ENCODE results near the gene C11orf87.

DNA sequence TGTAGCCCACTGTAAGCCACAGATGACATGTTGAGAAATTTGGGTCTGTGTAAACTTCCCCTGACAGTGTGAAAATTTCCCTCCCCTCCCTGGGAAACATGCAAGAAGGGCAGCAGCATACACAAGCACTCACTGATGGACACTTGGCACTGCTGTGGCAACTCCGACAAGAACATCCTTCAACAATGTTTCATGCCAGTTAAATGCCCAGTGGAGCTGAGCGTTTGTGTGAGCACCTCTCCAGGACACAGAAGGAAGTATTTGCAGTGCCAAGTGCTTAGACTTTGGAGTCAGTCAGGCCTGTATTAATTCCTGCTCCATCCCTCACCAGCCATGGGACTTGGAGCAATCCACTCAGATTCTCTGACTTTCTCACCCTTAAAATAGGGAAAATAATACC lies 17.7 kb downstream of the C11orf87 start:
- TF ChIP-seq, protein P1, sequence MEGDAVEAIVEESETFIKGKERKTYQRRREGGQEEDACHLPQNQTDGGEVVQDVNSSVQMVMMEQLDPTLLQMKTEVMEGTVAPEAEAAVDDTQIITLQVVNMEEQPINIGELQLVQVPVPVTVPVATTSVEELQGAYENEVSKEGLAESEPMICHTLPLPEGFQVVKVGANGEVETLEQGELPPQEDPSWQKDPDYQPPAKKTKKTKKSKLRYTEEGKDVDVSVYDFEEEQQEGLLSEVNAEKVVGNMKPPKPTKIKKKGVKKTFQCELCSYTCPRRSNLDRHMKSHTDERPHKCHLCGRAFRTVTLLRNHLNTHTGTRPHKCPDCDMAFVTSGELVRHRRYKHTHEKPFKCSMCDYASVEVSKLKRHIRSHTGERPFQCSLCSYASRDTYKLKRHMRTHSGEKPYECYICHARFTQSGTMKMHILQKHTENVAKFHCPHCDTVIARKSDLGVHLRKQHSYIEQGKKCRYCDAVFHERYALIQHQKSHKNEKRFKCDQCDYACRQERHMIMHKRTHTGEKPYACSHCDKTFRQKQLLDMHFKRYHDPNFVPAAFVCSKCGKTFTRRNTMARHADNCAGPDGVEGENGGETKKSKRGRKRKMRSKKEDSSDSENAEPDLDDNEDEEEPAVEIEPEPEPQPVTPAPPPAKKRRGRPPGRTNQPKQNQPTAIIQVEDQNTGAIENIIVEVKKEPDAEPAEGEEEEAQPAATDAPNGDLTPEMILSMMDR (IDR thresholded peaks at IDR 0.05 in 2 of 3, conservative IDR thresholded peaks at IDR 0.05 in 1 of 3; ENCODE audit: control insufficient read depth in 2 of 3, extremely low read depth in 1 of 3, insufficient read depth in 1 of 3, low read depth in 3 of 3, low read length in 3 of 3), result no peak
- no peak for TF ChIP-seq JUND (IDR thresholded peaks at IDR 0.05; ENCODE audit: low read depth, low read length)
- TF ChIP-seq ESRRA (IDR thresholded peaks at IDR 0.05; ENCODE audit: low read length), result no peak
- no peak for TF ChIP-seq EZH2 (IDR thresholded peaks at IDR 0.05; ENCODE audit: borderline replicate concordance, control insufficient read depth, low read depth, low read length)
- no peak for TF ChIP-seq ZNF274 (IDR thresholded peaks at IDR 0.05; ENCODE audit: insufficient read depth, insufficient read length)
- no peak for TF ChIP-seq HDAC2 (IDR thresholded peaks at IDR 0.05)
- TF ChIP-seq POLR2A (IDR thresholded peaks at IDR 0.05; ENCODE audit: low read depth, low read length), result no peak
- TF ChIP-seq, protein P2, sequence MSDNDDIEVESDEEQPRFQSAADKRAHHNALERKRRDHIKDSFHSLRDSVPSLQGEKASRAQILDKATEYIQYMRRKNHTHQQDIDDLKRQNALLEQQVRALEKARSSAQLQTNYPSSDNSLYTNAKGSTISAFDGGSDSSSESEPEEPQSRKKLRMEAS (IDR thresholded peaks at IDR 0.05; ENCODE audit: low read depth, low read length), result no peak
- no peak for TF ChIP-seq NRF1 (conservative IDR thresholded peaks at IDR 0.05; ENCODE audit: low read depth, low read length)
- TF ChIP-seq, protein P3, sequence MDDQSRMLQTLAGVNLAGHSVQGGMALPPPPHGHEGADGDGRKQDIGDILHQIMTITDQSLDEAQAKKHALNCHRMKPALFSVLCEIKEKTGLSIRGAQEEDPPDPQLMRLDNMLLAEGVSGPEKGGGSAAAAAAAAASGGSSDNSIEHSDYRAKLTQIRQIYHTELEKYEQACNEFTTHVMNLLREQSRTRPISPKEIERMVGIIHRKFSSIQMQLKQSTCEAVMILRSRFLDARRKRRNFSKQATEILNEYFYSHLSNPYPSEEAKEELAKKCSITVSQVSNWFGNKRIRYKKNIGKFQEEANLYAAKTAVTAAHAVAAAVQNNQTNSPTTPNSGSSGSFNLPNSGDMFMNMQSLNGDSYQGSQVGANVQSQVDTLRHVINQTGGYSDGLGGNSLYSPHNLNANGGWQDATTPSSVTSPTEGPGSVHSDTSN (IDR thresholded peaks at IDR 0.05; ENCODE audit: insufficient replicate concordance, low read depth, low read length), result no peak
- no peak for TF ChIP-seq RCOR1 (conservative IDR thresholded peaks at IDR 0.05; ENCODE audit: low read depth, low read length)
